ENCODE data around the gene ANO2.

ANO2 gene

DNA sequence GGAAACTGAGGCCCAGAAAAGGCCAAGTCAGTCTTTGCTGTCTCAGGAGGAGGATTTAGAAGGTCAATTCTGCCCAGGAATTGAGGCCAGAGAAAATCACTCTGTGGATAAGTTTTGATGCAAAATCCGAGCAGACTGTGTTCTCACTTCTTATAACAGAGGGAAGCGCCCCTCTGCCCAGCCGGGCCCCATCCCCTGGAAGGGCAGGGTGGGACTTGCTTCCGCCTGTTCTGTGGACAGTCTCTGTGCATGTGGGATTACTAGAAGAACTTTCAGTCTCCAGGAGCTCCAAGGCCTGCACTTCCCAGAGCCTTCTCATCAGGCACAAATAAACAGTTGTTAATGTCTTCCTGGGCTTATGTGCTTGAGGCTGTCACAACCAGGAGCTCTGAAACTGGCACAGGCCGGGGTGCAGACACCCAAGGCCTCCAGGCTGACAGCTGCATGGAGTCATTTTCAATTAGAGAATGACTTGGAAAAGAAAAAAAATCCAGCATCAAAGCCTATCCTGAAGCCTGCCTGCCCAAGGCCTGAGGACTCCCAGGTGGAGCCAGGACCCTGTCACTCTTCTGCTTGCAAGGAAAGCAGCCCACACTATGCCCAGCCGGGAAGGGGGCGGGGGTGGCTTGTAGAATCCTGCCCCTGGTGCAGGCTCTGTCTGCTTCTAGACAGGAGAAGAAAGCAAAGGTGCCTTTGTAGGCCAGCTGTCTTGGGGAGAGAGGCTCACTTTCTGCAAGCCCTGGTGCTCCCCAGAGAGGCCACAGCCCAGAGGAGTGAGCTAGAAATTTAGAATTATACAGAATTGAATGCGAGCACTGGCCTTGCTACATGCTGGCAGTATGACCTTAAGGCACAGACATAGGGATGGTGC, 428.5 kb downstream of the ANO2 start:
- TF ChIP-seq, protein P1, sequence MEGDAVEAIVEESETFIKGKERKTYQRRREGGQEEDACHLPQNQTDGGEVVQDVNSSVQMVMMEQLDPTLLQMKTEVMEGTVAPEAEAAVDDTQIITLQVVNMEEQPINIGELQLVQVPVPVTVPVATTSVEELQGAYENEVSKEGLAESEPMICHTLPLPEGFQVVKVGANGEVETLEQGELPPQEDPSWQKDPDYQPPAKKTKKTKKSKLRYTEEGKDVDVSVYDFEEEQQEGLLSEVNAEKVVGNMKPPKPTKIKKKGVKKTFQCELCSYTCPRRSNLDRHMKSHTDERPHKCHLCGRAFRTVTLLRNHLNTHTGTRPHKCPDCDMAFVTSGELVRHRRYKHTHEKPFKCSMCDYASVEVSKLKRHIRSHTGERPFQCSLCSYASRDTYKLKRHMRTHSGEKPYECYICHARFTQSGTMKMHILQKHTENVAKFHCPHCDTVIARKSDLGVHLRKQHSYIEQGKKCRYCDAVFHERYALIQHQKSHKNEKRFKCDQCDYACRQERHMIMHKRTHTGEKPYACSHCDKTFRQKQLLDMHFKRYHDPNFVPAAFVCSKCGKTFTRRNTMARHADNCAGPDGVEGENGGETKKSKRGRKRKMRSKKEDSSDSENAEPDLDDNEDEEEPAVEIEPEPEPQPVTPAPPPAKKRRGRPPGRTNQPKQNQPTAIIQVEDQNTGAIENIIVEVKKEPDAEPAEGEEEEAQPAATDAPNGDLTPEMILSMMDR (conservative IDR thresholded peaks at IDR 0.05; ENCODE audit: low read depth, low read length), result no peak

DNA sequence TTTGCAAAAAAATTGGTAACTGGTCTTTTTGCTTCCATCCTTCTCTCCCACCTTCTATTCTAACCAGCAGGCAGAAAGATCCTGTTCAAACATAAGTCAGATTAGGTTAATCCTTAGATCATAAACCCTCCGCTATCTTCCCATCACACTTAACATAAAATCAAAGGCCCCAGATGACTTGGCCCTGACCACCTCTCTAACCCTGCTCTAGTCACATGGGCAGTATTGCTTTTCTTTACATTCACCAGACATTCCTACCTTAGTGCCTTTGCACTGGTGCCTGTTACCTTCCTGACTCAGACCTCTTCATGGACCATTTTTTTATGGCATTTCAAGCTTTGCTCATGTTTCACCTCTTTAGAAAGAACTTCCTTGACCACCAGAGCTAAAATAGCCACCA, 429.6 kb downstream of the ANO2 start:
- Histone ChIP-seq H3K27me3 (ENCODE audit: insufficient read depth, low read depth) (no peaks in the 10 kb centered on the region), H3K4me3 (IDR thresholded peaks at IDR 0.05; ENCODE audit: insufficient read depth, low read depth, low read length) (no peak overlapping the region), H3K36me3 (ENCODE audit: insufficient read depth) (no peaks in the 10 kb centered on the region), H4K20me1 (ENCODE audit: insufficient read depth) (no peaks in the 10 kb centered on the region), H3K27ac (no peak overlapping the region), H3K4me1 (ENCODE audit: low read depth, poor library complexity, severe bottlenecking) (no peaks in the 10 kb centered on the region), H3K4me2 (no peak overlapping the region), H2AFZ (ENCODE audit: low read depth) (no peak overlapping the region), H3K9ac (no peak overlapping the region), H3K79me2 (ENCODE audit: insufficient read depth, low read depth) (no peaks in the 10 kb centered on the region)
- TF ChIP-seq, protein P1 (conservative IDR thresholded peaks at IDR 0.05; ENCODE audit: low read depth, low read length), result no peak

More for the DNA sequence above, 428.5 kb downstream of the ANO2 start:
- no peak overlapping the region for H2AFZ ChIP-seq (ENCODE audit: low read depth)
- H3K79me2 ChIP-seq (ENCODE audit: insufficient read depth, low read depth), result no peaks in the 10 kb centered on the region
- H3K4me3 ChIP-seq (IDR thresholded peaks at IDR 0.05; ENCODE audit: insufficient read depth, low read depth, low read length), result no peak overlapping the region
- H3K36me3 ChIP-seq (ENCODE audit: insufficient read depth), result no peaks in the 10 kb centered on the region
- no peaks in the 10 kb centered on the region for H4K20me1 ChIP-seq (ENCODE audit: insufficient read depth)
- no peak overlapping the region for H3K9ac ChIP-seq
- H3K27ac ChIP-seq, result no peak overlapping the region
- no peaks in the 10 kb centered on the region for H3K4me1 ChIP-seq (ENCODE audit: low read depth, poor library complexity, severe bottlenecking)
- no peaks in the 10 kb centered on the region for H3K27me3 ChIP-seq (ENCODE audit: insufficient read depth, low read depth)
- H3K4me2 ChIP-seq, result no peak overlapping the region

GRCh38 chr12:5514545-5514944, 430.5 kb downstream of the ANO2 start:
- no peaks in the 10 kb centered on the region for H3K27me3 ChIP-seq (ENCODE audit: insufficient read depth, low read depth)
- TF ChIP-seq, protein P1 (conservative IDR thresholded peaks at IDR 0.05; ENCODE audit: low read depth, low read length), result no peak
- no peaks in the 10 kb centered on the region for H3K36me3 ChIP-seq (ENCODE audit: insufficient read depth)
- no peak overlapping the region for H3K9ac ChIP-seq
- no peak overlapping the region for H3K27ac ChIP-seq
- no peak overlapping the region for H3K4me2 ChIP-seq
- H3K4me1 ChIP-seq (ENCODE audit: low read depth, poor library complexity, severe bottlenecking), result no peaks in the 10 kb centered on the region
- H3K4me3 ChIP-seq (IDR thresholded peaks at IDR 0.05; ENCODE audit: insufficient read depth, low read depth, low read length), result no peak overlapping the region
- H4K20me1 ChIP-seq (ENCODE audit: insufficient read depth), result no peaks in the 10 kb centered on the region
- no peak overlapping the region for H2AFZ ChIP-seq (ENCODE audit: low read depth)
- H3K79me2 ChIP-seq (ENCODE audit: insufficient read depth, low read depth), result no peaks in the 10 kb centered on the region

GRCh38 chr12:5514016-5514415, 431.0 kb downstream of the ANO2 start:
- Histone ChIP-seq H3K4me2 (no peak overlapping the region), H2AFZ (ENCODE audit: low read depth) (no peak overlapping the region), H3K4me3 (IDR thresholded peaks at IDR 0.05; ENCODE audit: insufficient read depth, low read depth, low read length) (no peak overlapping the region), H4K20me1 (ENCODE audit: insufficient read depth) (no peaks in the 10 kb centered on the region), H3K4me1 (ENCODE audit: low read depth, poor library complexity, severe bottlenecking) (no peaks in the 10 kb centered on the region), H3K27me3 (ENCODE audit: insufficient read depth, low read depth) (no peaks in the 10 kb centered on the region), H3K9ac (no peak overlapping the region), H3K79me2 (ENCODE audit: insufficient read depth, low read depth) (no peaks in the 10 kb centered on the region), H3K27ac (no peak overlapping the region), H3K36me3 (ENCODE audit: insufficient read depth) (no peaks in the 10 kb centered on the region)
- TF ChIP-seq, protein P1 (conservative IDR thresholded peaks at IDR 0.05; ENCODE audit: low read depth, low read length), result no peak
